ENCODE measurements around the gene HECW1.

Gene HECW1

GRCh38 chr7:43276547-43276946 lies 164.1 kb downstream of the HECW1 start:
- DNase-seq, result no peak

DNA sequence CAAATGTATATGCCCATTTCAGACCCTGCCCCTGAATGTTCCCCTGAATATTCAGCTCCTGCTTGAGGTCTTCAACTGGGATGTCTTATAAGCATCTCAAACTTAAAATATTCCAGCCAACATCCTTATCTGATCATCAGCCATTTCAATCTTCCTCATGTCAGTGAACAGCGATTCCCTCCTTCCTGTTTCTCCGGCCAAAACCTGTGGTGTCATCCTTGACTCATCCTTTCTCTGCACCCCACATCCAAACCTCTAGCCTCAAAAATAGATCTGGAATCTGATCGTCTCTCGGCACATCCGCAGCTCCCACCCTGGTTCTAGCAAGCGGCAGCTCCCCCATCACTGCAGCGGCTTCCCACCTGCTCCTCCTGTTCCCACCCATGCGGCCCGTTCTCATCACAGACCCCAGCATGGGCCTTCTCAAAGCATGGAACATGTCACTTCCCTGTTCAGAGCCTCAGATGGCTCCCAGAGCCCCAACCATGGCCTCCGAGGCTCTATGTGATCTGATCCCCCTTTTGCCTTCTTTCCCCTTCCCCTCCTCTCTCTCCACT lies 165.7 kb downstream of the HECW1 start:
- DNase-seq, result no peak

- no peak for DNase-seq
Observed at GRCh38 chr7:43281268-43281667, 168.8 kb downstream of the HECW1 start.

- DNase-seq, result no peak
Observed at GRCh38 chr7:43283706-43284105, 171.3 kb downstream of the HECW1 start.

GRCh38 chr7:43289826-43290225 lies 177.4 kb downstream of the HECW1 start:
- DNase-seq, result no peak

- DNase-seq, result no peak
Observed at GRCh38 chr7:43290978-43291377, 178.5 kb downstream of the HECW1 start.

DNA sequence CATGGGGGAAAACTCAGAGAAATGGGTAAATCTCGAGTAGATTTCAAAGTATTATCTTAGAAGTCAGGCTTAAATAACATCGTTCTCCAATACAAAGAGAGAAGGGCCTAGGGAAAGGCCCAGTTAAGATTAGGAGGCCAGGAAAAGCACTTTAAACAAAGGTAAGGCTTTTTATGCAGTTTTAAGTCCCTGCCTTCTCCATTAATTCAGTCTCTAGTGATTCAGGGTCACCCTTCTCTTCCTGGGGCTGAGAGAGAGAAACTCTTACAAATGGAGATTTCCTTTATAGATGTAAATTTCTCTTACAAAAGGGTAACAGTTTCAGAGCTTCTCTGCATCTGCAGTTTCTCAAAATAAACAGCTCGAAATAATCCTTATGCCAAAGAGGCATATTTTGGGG lies 179.3 kb downstream of the HECW1 start:
- no peak for DNase-seq

- no peak for DNase-seq
Observed at GRCh38 chr7:43292384-43292783, 179.9 kb downstream of the HECW1 start.

- DNase-seq, result no peak
Observed at GRCh38 chr7:43294080-43294630, 181.7 kb downstream of the HECW1 start.

- DNase-seq, result no peak
Observed at GRCh38 chr7:43295429-43295828, 183.0 kb downstream of the HECW1 start.

DNA sequence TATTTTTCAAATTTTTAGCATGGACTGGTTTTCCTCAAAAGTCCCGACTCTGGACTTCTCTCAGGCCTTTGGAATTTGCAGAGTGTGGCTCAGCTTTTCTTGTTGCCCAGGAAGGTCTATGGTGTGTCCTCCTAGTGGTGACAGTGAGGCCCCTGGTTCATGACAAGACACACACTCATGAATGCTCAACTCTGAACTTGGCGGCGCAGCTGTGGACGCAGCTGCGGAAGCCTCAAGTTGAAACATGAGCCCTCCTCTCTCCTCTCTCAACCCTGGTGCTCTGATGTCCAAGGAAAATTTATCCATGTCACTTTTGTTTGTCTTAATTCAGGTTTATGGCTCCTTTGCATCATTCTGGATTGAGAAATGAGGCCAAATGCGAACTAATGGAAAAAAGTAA lies 183.9 kb downstream of the HECW1 start:
- no peak for DNase-seq

- DNase-seq, result no peak
Observed at GRCh38 chr7:43298617-43299016, 186.2 kb downstream of the HECW1 start.

- DNase-seq, result no peak
Observed at GRCh38 chr7:43300121-43300520, 187.7 kb downstream of the HECW1 start.

- no peak for DNase-seq
Observed at GRCh38 chr7:43302211-43302711, 189.8 kb downstream of the HECW1 start.

DNA sequence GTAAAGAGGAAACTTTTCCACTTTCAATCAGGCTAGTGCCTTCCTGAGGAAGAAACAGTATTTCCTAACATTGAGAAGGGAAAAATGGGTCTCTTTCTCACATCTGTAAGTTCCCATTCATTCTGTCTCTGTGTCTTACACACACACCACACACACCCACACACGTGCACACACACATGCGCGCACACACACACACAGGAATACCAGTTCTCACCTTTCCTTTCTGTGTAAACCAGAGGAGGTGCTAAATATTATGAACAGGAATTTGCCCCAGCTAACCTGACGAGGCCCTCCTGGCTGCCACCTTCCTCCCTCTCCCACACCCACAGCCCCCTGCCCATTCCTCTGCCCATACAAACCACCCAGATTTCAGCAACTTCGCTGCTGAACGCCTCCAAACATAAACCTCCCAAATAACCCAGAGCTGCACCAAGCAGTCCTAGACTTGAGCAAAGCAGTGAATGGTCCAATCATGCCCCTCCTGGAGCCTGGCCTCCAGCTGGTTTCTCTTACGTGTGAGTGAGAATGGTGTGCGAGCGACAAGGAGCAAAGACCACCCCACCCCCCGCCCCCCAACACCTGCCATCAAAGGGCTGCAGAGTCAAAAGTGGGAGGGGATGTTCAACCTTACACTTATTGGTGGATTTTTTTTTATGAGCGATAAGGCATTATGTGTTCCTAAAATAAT lies 190.5 kb downstream of the HECW1 start:
- no peak for DNase-seq

- DNase-seq, result no peak
Observed at GRCh38 chr7:43303740-43304241, 191.3 kb downstream of the HECW1 start.

DNA sequence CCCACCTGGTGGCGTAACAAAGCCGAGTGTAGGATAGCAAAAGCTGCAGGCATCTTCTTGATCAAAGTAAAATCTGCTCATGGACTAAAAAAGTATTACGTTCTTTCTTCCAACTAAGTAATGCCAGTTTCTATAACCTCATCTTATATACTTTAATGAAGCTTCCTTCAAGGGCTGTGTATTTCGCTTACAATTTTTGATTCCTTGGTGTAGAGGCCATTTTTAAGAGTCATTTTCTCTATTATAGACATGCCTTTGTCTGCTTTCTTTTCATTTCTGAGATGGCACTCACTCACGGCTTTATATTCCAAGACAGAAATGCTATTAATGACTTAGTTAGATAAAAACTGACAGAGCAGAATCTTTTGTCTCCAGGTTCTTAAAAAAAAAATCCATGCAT lies 194.0 kb downstream of the HECW1 start:
- no peak for DNase-seq

GRCh38 chr7:43307522-43307921 lies 195.1 kb downstream of the HECW1 start:
- no peak for DNase-seq

GRCh38 chr7:43308913-43309705 lies 196.7 kb downstream of the HECW1 start:
- no peak for DNase-seq

GRCh38 chr7:43309706-43310022 lies 197.2 kb downstream of the HECW1 start:
- no peak for DNase-seq

GRCh38 chr7:43311052-43311451 lies 198.6 kb downstream of the HECW1 start:
- DNase-seq, result no peak

DNA sequence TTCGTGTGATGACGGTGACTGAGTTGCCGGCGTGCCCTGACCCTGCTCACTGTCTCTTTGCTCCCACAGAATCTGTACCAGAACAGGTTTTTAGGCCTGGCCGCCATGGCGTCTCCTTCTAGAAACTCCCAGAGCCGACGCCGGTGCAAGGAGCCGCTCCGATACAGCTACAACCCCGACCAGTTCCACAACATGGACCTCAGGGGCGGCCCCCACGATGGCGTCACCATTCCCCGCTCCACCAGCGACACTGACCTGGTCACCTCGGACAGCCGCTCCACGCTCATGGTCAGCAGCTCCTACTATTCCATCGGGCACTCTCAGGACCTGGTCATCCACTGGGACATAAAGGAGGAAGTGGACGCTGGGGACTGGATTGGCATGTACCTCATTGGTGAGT lies 199.2 kb downstream of the HECW1 start:
- no peak for DNase-seq

GRCh38 chr7:43313628-43314378 lies 201.4 kb downstream of the HECW1 start:
- DNase-seq, result no peak

Measured in activated T-cell treated with anti-CD3 and anti-CD28 coated beads, Interleukin-2, amount 50 U/mL, for 1 hour (primary cell).